ENCODE measurements around the gene NDUFA11.

DNA sequence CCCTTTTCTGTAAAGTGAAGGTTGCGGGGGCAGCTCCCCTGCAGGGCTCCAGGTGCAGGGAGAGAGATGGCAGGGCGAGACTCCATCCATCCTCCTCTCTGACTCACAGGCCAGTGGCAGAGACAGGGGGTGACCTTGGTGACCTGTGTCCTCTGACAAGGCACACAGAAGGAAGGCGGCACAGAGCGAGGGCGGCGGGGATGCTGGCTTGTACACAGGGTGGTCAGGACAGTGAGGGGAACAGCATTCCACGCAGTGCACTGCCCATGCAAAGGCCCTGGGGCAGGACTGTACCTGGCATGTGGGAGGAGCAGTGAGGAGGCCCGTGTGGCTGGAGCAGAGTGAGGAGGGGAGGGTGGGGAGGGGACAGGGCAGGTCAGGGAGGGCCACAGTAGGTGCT is 7.7 kb downstream of the NDUFA11 start:
- TF ChIP-seq, protein P1, sequence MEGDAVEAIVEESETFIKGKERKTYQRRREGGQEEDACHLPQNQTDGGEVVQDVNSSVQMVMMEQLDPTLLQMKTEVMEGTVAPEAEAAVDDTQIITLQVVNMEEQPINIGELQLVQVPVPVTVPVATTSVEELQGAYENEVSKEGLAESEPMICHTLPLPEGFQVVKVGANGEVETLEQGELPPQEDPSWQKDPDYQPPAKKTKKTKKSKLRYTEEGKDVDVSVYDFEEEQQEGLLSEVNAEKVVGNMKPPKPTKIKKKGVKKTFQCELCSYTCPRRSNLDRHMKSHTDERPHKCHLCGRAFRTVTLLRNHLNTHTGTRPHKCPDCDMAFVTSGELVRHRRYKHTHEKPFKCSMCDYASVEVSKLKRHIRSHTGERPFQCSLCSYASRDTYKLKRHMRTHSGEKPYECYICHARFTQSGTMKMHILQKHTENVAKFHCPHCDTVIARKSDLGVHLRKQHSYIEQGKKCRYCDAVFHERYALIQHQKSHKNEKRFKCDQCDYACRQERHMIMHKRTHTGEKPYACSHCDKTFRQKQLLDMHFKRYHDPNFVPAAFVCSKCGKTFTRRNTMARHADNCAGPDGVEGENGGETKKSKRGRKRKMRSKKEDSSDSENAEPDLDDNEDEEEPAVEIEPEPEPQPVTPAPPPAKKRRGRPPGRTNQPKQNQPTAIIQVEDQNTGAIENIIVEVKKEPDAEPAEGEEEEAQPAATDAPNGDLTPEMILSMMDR (IDR thresholded peaks at IDR 0.05): no peak
- no peak for TF ChIP-seq POLR2A (IDR thresholded peaks at IDR 0.05)

Data from breast epithelium (tissue), 3 donors.